ENCODE results near the gene GNG7. TPM values are rescaled to one million over a fixed set of nuclear protein-coding genes. Genes with fewer than 3 reads are reported as not detected.

The GNG7 gene
- total and polyA plus RNA-seq, 10 of the 15 experiments (the other 5 are each of a cell fraction or from before 2014, with no cell fraction given) = 1.9 to 13.6 (median 6.5) TPM

DNA sequence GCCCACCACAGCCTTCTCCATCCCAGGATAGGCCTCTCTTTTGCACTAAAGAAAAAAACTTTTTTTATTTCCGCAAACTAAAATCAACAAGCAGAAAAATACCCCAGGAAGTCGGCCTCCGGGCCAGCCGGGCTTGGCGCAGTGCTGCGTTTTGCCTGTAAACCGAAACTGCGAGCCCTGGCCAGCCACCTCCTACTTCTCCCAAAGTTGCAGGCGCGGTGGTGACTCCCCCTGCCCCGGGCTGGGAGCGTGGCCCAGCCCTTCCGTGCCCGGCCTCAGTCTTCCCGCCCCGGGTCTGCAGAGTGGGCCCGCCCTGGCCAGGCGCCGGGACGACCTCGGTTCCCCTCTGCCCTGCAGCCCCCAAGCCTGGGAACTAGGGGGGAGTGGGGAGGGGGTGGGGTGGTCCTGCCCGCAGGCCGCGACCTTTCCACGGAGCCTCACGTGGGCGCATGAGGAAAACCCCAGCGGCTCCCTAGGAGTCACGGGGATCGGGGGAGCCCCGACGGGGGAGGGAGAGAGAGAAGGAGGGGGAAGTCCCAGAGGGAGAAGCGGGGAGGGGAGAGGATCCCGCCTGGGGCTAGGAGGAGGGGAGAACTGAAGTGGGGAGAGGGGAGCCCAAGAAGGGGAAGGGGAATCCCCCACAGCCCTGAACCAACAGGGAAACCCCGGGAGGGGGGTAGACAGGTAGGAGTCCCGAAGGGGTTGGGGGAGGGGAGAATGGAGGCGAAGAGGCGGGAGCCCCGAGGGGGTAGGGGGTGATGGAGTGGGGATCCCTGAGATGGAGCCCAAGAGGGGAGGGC, 223.5 kb downstream of the GNG7 start:
- H3K9me3 ChIP-seq (replicated peaks; ENCODE audit: control insufficient read depth, insufficient read depth, low read length) = peaks cover 3% of the 10 kb centered on the region; the same call in 1 of the 3 replicates
- peaks cover 44% of the 10 kb centered on the region for H3K79me2 ChIP-seq (ENCODE audit: control insufficient read depth, insufficient read depth, low read length)
- peak overlapping the region; percentile 100 for H3K4me3 ChIP-seq
- H3K4me2 ChIP-seq (ENCODE audit: control insufficient read depth, insufficient read depth) = peak overlapping the region; percentile 98
- ChIA-PET SMC1A (ENCODE audit: uncharacterized antibody, unreplicated experiment) (interaction anchor here (0.9 to 10.5 kb wide), 10 partner anchors 25 to 142 kb away, joined by 3 to 143 read pairs (median 14); no protein-coding TSS in a partner anchor), CTCF (interaction anchor here (0.8 to 5.8 kb wide), 10 partner anchors 52 to 240 kb away, joined by 3 to 113 read pairs (median 6); no protein-coding TSS in a partner anchor), POLR2A (interaction anchor here (0.5 to 6.8 kb wide), 8 partner anchors 74 to 315 kb away, joined by 3 to 166 read pairs (median 6); no protein-coding TSS in a partner anchor), RAD21 (ENCODE audit: unreplicated experiment) (interaction anchor here (1.0 to 6.5 kb wide), 12 partner anchors 25 to 135 kb away, joined by 3 to 221 read pairs (median 18); no protein-coding TSS in a partner anchor)
- intact Hi-C loops (cut with micrococcal nuclease; ENCODE audit: unreplicated experiment) = no loop called here
- H2AFZ ChIP-seq (ENCODE audit: control insufficient read depth, low read depth, low read length) = no peak overlapping the region
- DNase-seq (ENCODE audit: low read depth, low spot score) (no peak), FAIRE-seq (peak; percentile 49), ATAC-seq (peak; percentile 29)
- in situ Hi-C loops (cut with MboI) = no loop called here
- peaks cover 12% of the 10 kb centered on the region; the same call in 1 of the 2 replicates for H4K20me1 ChIP-seq (ENCODE audit: control insufficient read depth, insufficient read depth)
- H3K27ac ChIP-seq (ENCODE audit: control insufficient read depth, insufficient read depth) = peak overlapping the region; percentile 95
- WGBS (ENCODE audit: insufficient coverage, insufficient replicate concordance, low lambda C conversion rate, missing lambda C conversion rate) = under 1% methylated on average over 24 of the region's 39 CpGs
- H3K36me3 ChIP-seq (ENCODE audit: control insufficient read depth in 2 of 2, insufficient read depth in 2 of 2, low read length in 1 of 2) = peaks cover 2% of the 10 kb centered on the region in 2 experiments; a peak in 2 of 4 replicates
- BruUV-seq (replicated peaks) = no TSS peak
- H3K9ac ChIP-seq (ENCODE audit: control insufficient read depth, insufficient read depth, low read length) = peak overlapping the region; percentile 83
- H3K27me3 ChIP-seq (replicated peaks in 1 of 2; ENCODE audit: control insufficient read depth in 2 of 2, insufficient read depth in 2 of 2, low read length in 1 of 2) = no peaks in the 10 kb centered on the region
- H3K4me1 ChIP-seq (ENCODE audit: control insufficient read depth, insufficient read depth, low read length) = peaks cover 12% of the 10 kb centered on the region
- TF ChIP-seq EZH2 (IDR thresholded peaks at IDR 0.05; ENCODE audit: borderline replicate concordance, control insufficient read depth, low read depth, low read length) = no peak
- TF ChIP-seq POLR2AphosphoS2 (IDR thresholded peaks at IDR 0.05; ENCODE audit: low read depth, low read length) = peak; percentile 67
- TF ChIP-seq FOXK2 (IDR thresholded peaks at IDR 0.05) = no peak
- TF ChIP-seq IRF4 (IDR thresholded peaks at IDR 0.05; ENCODE audit: low read depth, low read length) = peak; percentile 41; the same call in 1 of the 2 replicates
- TF ChIP-seq BHLHE40 (IDR thresholded peaks at IDR 0.05; ENCODE audit: borderline replicate concordance in 1 of 2, low read depth in 2 of 2, low read length in 1 of 2) = peak; percentile 91 to 92
- TF ChIP-seq, protein P1, sequence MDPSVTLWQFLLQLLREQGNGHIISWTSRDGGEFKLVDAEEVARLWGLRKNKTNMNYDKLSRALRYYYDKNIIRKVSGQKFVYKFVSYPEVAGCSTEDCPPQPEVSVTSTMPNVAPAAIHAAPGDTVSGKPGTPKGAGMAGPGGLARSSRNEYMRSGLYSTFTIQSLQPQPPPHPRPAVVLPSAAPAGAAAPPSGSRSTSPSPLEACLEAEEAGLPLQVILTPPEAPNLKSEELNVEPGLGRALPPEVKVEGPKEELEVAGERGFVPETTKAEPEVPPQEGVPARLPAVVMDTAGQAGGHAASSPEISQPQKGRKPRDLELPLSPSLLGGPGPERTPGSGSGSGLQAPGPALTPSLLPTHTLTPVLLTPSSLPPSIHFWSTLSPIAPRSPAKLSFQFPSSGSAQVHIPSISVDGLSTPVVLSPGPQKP (IDR thresholded peaks at IDR 0.05; ENCODE audit: low read depth, low read length) = no peak
- 0 out of 4 replicates have a peak, but pooled peaks of 1 of the 2 experiments have one; percentile 14 for TF ChIP-seq SRF (IDR thresholded peaks at IDR 0.05; ENCODE audit: low read depth in 2 of 2, low read length in 2 of 2)
- TF ChIP-seq BACH1 (IDR thresholded peaks at IDR 0.05; ENCODE audit: borderline replicate concordance) = no peak; the same call in none of the 2 replicates
- 0 out of 2 replicates have a peak, but pooled peaks have one; percentile 38 for TF ChIP-seq SREBF1 (IDR thresholded peaks at IDR 0.05; ENCODE audit: low read length)
- TF ChIP-seq NFYB (IDR thresholded peaks at IDR 0.05; ENCODE audit: insufficient read depth, low read depth, low read length) = no peak
- TF ChIP-seq NR2C2 (IDR thresholded peaks at IDR 0.05; ENCODE audit: borderline replicate concordance, control insufficient read depth, insufficient read length, low read depth) = no peak
- TF ChIP-seq, protein P2, sequence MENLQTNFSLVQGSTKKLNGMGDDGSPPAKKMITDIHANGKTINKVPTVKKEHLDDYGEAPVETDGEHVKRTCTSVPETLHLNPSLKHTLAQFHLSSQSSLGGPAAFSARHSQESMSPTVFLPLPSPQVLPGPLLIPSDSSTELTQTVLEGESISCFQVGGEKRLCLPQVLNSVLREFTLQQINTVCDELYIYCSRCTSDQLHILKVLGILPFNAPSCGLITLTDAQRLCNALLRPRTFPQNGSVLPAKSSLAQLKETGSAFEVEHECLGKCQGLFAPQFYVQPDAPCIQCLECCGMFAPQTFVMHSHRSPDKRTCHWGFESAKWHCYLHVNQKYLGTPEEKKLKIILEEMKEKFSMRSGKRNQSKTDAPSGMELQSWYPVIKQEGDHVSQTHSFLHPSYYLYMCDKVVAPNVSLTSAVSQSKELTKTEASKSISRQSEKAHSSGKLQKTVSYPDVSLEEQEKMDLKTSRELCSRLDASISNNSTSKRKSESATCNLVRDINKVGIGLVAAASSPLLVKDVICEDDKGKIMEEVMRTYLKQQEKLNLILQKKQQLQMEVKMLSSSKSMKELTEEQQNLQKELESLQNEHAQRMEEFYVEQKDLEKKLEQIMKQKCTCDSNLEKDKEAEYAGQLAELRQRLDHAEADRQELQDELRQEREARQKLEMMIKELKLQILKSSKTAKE (IDR thresholded peaks at IDR 0.05; ENCODE audit: low read depth, poor library complexity, severe bottlenecking) = no peak
- TF ChIP-seq, protein P3, sequence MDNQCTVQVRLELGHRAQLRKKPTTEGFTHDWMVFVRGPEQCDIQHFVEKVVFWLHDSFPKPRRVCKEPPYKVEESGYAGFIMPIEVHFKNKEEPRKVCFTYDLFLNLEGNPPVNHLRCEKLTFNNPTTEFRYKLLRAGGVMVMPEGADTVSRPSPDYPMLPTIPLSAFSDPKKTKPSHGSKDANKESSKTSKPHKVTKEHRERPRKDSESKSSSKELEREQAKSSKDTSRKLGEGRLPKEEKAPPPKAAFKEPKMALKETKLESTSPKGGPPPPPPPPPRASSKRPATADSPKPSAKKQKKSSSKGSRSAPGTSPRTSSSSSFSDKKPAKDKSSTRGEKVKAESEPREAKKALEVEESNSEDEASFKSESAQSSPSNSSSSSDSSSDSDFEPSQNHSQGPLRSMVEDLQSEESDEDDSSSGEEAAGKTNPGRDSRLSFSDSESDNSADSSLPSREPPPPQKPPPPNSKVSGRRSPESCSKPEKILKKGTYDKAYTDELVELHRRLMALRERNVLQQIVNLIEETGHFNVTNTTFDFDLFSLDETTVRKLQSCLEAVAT (IDR thresholded peaks at IDR 0.05) = peak; percentile 16; the same call in 1 of the 2 replicates
- TF ChIP-seq HDGF (IDR thresholded peaks at IDR 0.05) = 0 out of 2 replicates have a peak, but pooled peaks have one; percentile 17
- TF ChIP-seq SMAD1 (IDR thresholded peaks at IDR 0.05; ENCODE audit: low read depth, partially characterized antibody) = no peak

Measured in GM12878 (cell line).